Measurements from ENCODE around the gene BANP.
"Not testable (repeated sequence)": the region's sequence is repeated elsewhere in the genome, so short reads cannot be mapped to it uniquely, and the experiment has no call there.

BANP gene

DNA sequence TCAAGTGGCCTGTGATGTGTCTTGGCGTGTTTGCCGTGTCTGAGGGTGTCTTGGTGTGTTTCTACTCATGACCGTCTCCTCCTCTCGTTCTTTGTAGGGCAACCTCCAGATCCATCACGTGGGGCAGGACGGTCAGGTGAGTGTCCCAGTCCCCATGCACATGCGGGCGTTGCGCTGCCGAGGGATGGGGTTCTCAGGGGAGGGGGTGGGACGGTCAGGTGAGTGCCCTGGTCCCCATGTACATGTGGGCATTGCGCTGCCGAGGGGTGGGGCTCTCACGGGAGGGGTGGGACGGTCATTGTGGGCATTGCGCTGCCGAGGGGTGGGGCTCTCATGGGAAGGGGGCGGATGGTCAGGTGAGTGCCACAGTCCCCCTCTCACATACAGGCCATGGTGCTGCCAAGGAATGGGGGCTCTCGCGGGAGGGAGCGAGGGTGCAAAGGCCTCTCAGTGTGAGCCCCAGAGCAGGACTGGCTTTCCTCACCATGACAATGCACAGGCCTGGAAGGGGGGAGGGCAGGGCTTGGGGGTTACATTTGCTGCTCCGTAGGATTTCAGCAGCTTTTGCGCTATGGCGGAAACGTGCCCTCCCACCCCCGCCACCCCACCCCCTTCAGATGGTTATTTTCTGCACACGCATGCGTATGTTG lies 86.8 kb downstream of the BANP start:
- not testable (repeated sequence) for H3K4me3 ChIP-seq (ENCODE audit: low read depth, low read length); H3K4me1 ChIP-seq; DNase-seq; H3K9me3 ChIP-seq; H3K36me3 ChIP-seq; H3K27me3 ChIP-seq

DNA sequence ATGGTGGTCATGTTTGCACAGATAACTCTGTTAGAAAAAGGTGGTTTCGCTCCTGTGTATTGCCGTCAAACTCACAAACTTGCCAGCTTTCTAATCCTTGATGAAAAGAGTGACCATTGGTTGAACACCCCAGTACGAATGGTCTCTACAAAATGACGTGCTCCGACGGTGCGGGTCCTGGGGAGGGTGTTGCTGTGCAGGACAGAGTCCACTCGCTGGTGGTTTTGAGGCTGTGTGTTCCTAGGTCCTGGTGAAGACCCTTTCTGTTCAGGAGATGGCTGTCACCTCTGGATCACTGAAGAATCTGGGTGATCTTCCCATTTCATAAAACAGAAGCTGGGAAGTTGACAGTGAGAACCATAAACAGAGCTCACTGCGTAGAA lies 87.3 kb downstream of the BANP start:
- H3K9me3 ChIP-seq; H3K36me3 ChIP-seq; H3K4me3 ChIP-seq (ENCODE audit: low read depth, low read length); H3K4me1 ChIP-seq; H3K27me3 ChIP-seq; DNase-seq: not testable (repeated sequence)

DNA sequence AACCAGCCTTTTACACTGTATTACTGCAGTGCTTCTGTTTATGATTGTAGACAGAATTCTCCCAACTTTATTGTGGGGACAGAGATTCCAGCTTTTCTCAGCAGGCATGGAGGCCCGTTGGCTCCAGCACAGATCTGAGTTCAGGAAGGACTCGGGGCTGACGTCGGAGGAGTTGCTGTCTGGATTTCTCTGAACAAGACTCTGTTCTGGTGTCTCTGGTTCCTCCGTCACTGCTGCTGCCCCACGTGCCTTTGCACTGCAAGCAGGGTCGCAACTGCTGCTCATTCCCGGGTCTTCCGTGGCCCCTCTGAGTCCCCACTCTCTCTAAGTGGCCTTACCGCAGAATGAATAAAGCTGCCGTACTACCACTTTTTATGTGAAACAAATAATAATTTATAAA lies 88.4 kb downstream of the BANP start:
- peaks cover 6% of the 10 kb centered on the region for H3K4me1 ChIP-seq
- no peaks in the 10 kb centered on the region for H3K9me3 ChIP-seq
- no peaks in the 10 kb centered on the region for H3K36me3 ChIP-seq
- TF ChIP-seq, protein P1, sequence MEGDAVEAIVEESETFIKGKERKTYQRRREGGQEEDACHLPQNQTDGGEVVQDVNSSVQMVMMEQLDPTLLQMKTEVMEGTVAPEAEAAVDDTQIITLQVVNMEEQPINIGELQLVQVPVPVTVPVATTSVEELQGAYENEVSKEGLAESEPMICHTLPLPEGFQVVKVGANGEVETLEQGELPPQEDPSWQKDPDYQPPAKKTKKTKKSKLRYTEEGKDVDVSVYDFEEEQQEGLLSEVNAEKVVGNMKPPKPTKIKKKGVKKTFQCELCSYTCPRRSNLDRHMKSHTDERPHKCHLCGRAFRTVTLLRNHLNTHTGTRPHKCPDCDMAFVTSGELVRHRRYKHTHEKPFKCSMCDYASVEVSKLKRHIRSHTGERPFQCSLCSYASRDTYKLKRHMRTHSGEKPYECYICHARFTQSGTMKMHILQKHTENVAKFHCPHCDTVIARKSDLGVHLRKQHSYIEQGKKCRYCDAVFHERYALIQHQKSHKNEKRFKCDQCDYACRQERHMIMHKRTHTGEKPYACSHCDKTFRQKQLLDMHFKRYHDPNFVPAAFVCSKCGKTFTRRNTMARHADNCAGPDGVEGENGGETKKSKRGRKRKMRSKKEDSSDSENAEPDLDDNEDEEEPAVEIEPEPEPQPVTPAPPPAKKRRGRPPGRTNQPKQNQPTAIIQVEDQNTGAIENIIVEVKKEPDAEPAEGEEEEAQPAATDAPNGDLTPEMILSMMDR (IDR thresholded peaks at IDR 0.05; ENCODE audit: low read depth, low read length): no peak
- no peak for DNase-seq
- H3K4me3 ChIP-seq (ENCODE audit: low read depth, low read length): no peak overlapping the region
- H3K27me3 ChIP-seq: no peaks in the 10 kb centered on the region

DNA sequence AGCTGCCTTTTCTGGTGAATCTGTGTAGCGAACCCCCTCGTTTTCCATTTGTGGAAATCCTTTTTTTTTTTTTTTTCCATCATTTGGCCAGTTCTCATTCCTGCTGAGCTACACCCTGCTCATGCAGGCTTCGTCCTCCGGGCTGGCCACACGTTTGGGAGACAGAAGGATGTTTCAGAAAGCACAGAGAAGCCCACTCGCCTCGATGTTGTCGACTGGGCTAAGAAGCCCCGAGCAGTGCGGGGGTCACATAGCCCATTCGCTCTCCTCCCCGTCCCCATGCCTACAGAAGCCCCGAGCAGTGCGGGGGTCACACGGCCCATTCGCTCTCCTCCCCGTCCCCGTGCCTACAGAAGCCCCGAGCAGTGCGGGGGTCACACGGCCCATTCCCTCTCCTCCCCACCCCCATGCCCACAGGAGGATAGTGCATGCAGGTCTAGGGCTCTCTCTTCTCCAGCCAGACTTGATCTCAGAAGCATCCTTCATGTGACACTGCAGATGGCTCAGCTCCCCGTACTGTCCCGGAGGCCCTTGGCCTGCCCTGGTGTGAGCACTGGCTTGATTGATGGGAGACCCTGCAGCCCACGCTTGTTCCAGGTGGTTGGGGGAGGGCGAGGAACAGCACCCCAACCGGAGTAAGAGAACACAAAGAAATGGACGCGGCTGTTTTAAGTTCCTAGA lies 89.1 kb downstream of the BANP start:
- H3K9me3 ChIP-seq; H3K36me3 ChIP-seq; H3K27me3 ChIP-seq; H3K4me1 ChIP-seq; DNase-seq; H3K4me3 ChIP-seq (ENCODE audit: low read depth, low read length): not testable (repeated sequence)

DNA sequence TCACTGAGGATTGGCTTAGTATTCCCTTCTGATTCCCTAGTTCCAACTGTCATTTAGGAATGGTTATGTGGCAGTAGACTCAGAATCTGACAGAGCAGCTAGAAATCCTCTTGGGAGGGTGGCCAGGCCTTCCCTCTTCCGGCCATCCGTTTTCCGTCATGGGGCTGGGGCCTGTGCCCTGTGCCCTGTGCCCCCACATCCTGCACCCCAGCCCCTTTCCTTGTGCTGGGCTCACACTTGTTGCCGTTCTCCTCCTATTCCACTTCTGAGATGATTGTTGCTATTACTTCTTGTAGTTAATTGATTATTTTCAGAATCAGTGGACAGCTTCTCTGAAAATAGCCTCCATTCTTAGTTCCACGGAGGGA lies 89.6 kb downstream of the BANP start:
- not testable (repeated sequence) for DNase-seq; H3K4me1 ChIP-seq; H3K36me3 ChIP-seq; H3K27me3 ChIP-seq; H3K4me3 ChIP-seq (ENCODE audit: low read depth, low read length); H3K9me3 ChIP-seq

DNA sequence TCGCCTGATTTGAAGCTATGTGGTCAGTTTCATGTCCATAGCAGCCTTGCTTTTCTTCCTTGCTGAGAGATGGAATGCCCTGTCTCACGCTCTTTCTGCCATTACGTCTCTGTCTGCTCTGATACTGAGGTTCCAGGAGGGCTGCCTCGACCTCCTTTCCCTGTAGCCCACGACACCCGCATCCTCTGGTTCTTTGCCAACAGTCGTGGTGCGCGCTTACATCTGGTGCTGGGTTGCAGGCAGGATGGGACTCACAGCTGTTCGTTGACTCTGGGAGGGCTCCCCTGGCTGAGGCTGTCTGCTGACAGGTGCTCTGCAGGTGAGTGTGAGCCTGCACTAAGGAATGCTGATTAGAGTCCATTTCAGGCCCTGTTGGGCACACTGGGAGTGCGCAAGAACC lies 90.3 kb downstream of the BANP start:
- not testable (repeated sequence) for H3K27me3 ChIP-seq; DNase-seq; H3K9me3 ChIP-seq; H3K4me3 ChIP-seq (ENCODE audit: low read depth, low read length); H3K4me1 ChIP-seq; H3K36me3 ChIP-seq

DNA sequence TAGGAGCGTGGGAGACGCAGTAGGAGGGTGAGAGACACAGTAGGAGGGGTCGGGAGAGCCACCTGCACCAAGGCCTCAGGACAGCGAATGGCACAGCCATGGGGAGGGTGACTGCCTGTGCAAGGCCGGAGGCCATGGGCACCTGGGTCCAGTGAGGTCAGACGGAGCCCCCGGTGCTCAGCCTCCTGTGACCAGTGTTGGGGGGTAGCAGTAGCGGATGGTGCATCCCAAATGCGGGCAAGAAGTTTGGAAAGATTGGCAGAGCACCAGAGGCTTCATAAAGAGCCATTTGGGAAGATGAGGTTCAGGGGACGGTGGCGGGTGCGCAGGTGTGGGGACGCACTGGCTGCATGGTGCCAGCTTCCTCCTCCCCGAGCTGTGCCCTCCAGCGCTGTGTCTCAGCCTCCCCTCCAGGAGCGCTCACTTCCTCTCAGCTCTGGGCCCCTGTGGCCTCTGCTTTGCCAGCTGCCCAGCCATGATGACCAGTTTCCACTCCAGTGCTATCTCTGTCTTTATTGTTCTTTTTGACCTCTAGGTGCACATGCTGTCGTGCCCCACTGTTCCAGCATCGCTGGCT lies 90.8 kb downstream of the BANP start:
- not testable (repeated sequence) for H3K36me3 ChIP-seq

DNA sequence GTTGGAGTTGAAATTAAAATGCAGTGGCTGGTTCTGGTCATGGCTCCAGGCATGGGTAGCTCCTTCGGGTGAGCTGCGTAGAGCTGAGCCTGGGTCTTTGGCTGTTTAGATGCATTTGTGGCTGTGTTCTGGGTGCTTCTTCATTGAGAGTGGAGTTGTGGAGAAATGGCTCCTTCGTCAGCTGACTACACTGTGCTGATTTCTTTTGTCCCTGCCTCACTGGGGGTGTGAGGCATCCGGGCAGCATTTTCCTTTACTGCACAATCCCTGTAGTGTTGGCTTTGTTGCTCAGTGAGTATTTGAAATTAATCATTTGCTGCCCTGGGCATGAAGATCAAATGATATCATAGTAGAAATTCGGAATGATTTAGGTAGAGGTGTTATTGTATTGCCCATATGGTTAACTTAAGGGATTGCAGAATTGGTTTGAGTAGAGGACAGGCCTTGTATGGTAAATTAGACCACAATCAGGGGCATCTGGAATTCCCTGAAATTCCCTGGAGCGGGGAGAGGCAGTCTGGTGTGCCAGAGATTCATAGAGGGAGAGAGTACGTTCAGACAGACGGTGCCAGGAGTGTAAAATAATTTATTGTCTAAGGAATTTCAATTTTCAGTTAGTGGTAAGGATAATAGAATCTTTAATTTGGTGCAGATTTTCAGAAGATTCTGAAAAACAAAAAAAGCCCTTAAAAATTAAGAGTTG lies 92.1 kb downstream of the BANP start:
- not testable (repeated sequence) for H3K9me3 ChIP-seq; H3K27me3 ChIP-seq; H3K4me3 ChIP-seq (ENCODE audit: low read depth, low read length); H3K4me1 ChIP-seq; H3K36me3 ChIP-seq
- DNase-seq: peak; percentile 40

More for the DNA sequence above, 90.8 kb downstream of the BANP start:
- not testable (repeated sequence) for DNase-seq; H3K4me3 ChIP-seq (ENCODE audit: low read depth, low read length); H3K27me3 ChIP-seq; H3K9me3 ChIP-seq; H3K4me1 ChIP-seq

DNA sequence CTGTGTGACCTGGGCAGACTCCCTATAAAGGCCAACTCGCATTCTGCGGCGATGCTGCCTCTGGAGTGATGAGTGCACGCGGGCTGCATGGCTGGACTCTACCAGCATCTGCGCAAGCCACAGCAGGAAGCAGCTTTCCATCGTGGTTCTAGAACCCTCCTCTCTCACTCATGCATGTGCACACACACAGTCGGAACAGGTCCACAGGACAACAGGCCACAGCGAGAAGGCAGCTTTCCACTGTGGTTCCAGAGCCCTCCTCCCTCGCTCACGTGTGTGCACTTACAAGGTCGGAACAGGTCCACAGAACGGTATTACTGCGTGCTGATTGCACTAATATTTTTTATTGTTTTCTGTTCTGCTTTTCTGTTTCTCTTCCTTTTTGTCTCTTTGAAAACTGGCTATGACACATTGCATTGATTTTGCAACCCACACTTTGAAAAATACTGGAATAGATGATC lies 92.9 kb downstream of the BANP start:
- not testable (repeated sequence) for H3K4me1 ChIP-seq; H3K27me3 ChIP-seq; H3K9me3 ChIP-seq; H3K4me3 ChIP-seq (ENCODE audit: low read depth, low read length); DNase-seq; H3K36me3 ChIP-seq

DNA sequence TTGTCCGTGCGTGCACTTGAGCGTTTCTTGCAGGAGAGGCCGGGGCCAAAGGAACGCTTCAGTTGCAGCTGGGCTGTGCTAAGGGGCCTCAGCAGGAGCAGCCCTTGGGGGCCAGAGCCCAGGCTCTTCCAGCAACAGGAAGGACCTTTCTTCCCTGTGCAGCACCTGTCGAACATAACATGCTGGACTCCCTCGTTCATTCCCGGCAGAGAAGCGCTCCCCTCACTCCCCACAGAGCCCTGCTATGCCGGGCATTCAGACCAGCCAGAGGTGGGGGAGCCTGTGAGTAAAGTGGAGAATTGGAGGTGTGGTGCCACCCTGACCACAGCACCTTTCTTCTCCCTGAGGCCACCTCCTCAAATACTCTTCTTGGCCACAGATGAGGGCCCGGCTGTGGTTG lies 94.1 kb downstream of the BANP start:
- H3K9me3 ChIP-seq; H3K27me3 ChIP-seq; H3K4me3 ChIP-seq (ENCODE audit: low read depth, low read length); DNase-seq; H3K36me3 ChIP-seq: not testable (repeated sequence)
- peaks cover 10% of the 10 kb centered on the region for H3K4me1 ChIP-seq
